ENCODE results near the gene QSOX2. TPM values are rescaled to one million over a fixed set of nuclear protein-coding genes. Genes with fewer than 3 reads are reported as not detected.

QSOX2 gene
- polyA plus RNA-seq, 4 donors = 1.4 to 11.0 (median 4.3) TPM

- H3K4me1 ChIP-seq (ENCODE audit: control insufficient read depth in 3 of 3, insufficient read depth in 2 of 3, low read depth in 1 of 3, low read length in 2 of 3) = no peaks in the 10 kb centered on the region
- no peak for FAIRE-seq
- DNase-seq = no peak
- 77 to 85% (median 78%) methylated on average over 18 of the region's 18 CpGs for WGBS, 3 donors
- no peak overlapping the region for H3K4me3 ChIP-seq (ENCODE audit: low read depth in 1 of 3, low read length in 3 of 3)
- H3K9me3 ChIP-seq (ENCODE audit: control insufficient read depth in 2 of 2, insufficient read depth in 1 of 2, low read depth in 1 of 2, low read length in 1 of 2) = no peaks in the 10 kb centered on the region
- peaks cover 0 to 53% (median 1%) of the 10 kb centered on the region in 3 donors for H3K36me3 ChIP-seq (ENCODE audit: control insufficient read depth in 3 of 3, insufficient read depth in 2 of 3, low read depth in 1 of 3, low read length in 3 of 3)
- no peak overlapping the region for H3K27ac ChIP-seq (ENCODE audit: low read depth in 1 of 3, low read length in 2 of 3)
- no peaks in the 10 kb centered on the region for H3K27me3 ChIP-seq (ENCODE audit: control insufficient read depth in 3 of 3, insufficient read depth in 3 of 3, low read length in 3 of 3)
These were observed 17.3 kb downstream of the QSOX2 start for GRCh38 chr9:136228107-136228875.

- no peak for FAIRE-seq
- WGBS, 3 donors = 93% methylated on average over 30 of the region's 30 CpGs
- Histone ChIP-seq H3K27ac (ENCODE audit: low read depth in 1 of 3, low read length in 2 of 3) (no peak overlapping the region), H3K4me1 (ENCODE audit: control insufficient read depth in 3 of 3, insufficient read depth in 2 of 3, low read depth in 1 of 3, low read length in 2 of 3) (no peaks in the 10 kb centered on the region), H3K36me3 (ENCODE audit: control insufficient read depth in 3 of 3, insufficient read depth in 2 of 3, low read depth in 1 of 3, low read length in 3 of 3) (peaks cover 0 to 62% (median 1%) of the 10 kb centered on the region in 3 donors), H3K27me3 (ENCODE audit: control insufficient read depth in 3 of 3, insufficient read depth in 3 of 3, low read length in 3 of 3) (no peaks in the 10 kb centered on the region), H3K4me3 (ENCODE audit: low read depth in 1 of 3, low read length in 3 of 3) (no peak overlapping the region), H3K9me3 (ENCODE audit: control insufficient read depth in 2 of 2, insufficient read depth in 1 of 2, low read depth in 1 of 2, low read length in 1 of 2) (no peaks in the 10 kb centered on the region)
- DNase-seq = no peak
These were observed 18.8 kb downstream of the QSOX2 start for GRCh38 chr9:136226680-136227407.

GRCh38 chr9:136225748-136226679 lies 19.6 kb downstream of the QSOX2 start:
- no peak for FAIRE-seq

GRCh38 chr9:136225366-136225747 lies 20.3 kb downstream of the QSOX2 start:
- no peak for DNase-seq
- FAIRE-seq = no peak
- Histone ChIP-seq H3K4me3 (ENCODE audit: low read depth in 1 of 3, low read length in 3 of 3) (no peak overlapping the region), H3K9me3 (ENCODE audit: control insufficient read depth in 2 of 2, insufficient read depth in 1 of 2, low read depth in 1 of 2, low read length in 1 of 2) (no peaks in the 10 kb centered on the region), H3K4me1 (ENCODE audit: control insufficient read depth in 3 of 3, insufficient read depth in 2 of 3, low read depth in 1 of 3, low read length in 2 of 3) (no peaks in the 10 kb centered on the region), H3K27me3 (ENCODE audit: control insufficient read depth in 3 of 3, insufficient read depth in 3 of 3, low read length in 3 of 3) (no peaks in the 10 kb centered on the region), H3K36me3 (ENCODE audit: control insufficient read depth in 3 of 3, insufficient read depth in 2 of 3, low read depth in 1 of 3, low read length in 3 of 3) (peaks cover 0 to 65% (median 1%) of the 10 kb centered on the region in 3 donors), H3K27ac (ENCODE audit: low read depth in 1 of 3, low read length in 2 of 3) (peak overlapping the region in 1 of 3 donors; percentile 70)
- WGBS, 3 donors = 84 to 92% (median 85%) methylated on average over 19 of the region's 19 CpGs

More at GRCh38 chr9:136225748-136226679, 19.6 kb downstream of the QSOX2 start:
- Histone ChIP-seq H3K4me3 (ENCODE audit: low read depth in 1 of 3, low read length in 3 of 3) (no peak overlapping the region), H3K36me3 (ENCODE audit: control insufficient read depth in 3 of 3, insufficient read depth in 2 of 3, low read depth in 1 of 3, low read length in 3 of 3) (peaks cover 0 to 63% (median 1%) of the 10 kb centered on the region in 3 donors), H3K4me1 (ENCODE audit: control insufficient read depth in 3 of 3, insufficient read depth in 2 of 3, low read depth in 1 of 3, low read length in 2 of 3) (no peaks in the 10 kb centered on the region), H3K9me3 (ENCODE audit: control insufficient read depth in 2 of 2, insufficient read depth in 1 of 2, low read depth in 1 of 2, low read length in 1 of 2) (no peaks in the 10 kb centered on the region), H3K27me3 (ENCODE audit: control insufficient read depth in 3 of 3, insufficient read depth in 3 of 3, low read length in 3 of 3) (no peaks in the 10 kb centered on the region), H3K27ac (ENCODE audit: low read depth in 1 of 3, low read length in 2 of 3) (peak overlapping the region in 1 of 3 donors; percentile 70)
- peak; percentile 66 to 70 for DNase-seq
- 75 to 76% (median 76%) methylated on average over 29 to 30 of the region's 30 CpGs for WGBS, 3 donors

- DNase-seq (no peak), FAIRE-seq (no peak)
- Histone ChIP-seq H3K36me3 (ENCODE audit: control insufficient read depth in 3 of 3, insufficient read depth in 2 of 3, low read depth in 1 of 3, low read length in 3 of 3) (peaks cover 0 to 73% (median 1%) of the 10 kb centered on the region in 3 donors), H3K27me3 (ENCODE audit: control insufficient read depth in 3 of 3, insufficient read depth in 3 of 3, low read length in 3 of 3) (no peaks in the 10 kb centered on the region), H3K4me1 (ENCODE audit: control insufficient read depth in 3 of 3, insufficient read depth in 2 of 3, low read depth in 1 of 3, low read length in 2 of 3) (no peaks in the 10 kb centered on the region), H3K9me3 (ENCODE audit: control insufficient read depth in 2 of 2, insufficient read depth in 1 of 2, low read depth in 1 of 2, low read length in 1 of 2) (no peaks in the 10 kb centered on the region), H3K4me3 (ENCODE audit: low read depth in 1 of 3, low read length in 3 of 3) (no peak overlapping the region), H3K27ac (ENCODE audit: low read depth in 1 of 3, low read length in 2 of 3) (peak overlapping the region in 1 of 3 donors; percentile 11)
- WGBS, 3 donors = 90 to 96% (median 96%) methylated on average over 30 of the region's 30 CpGs
These were observed 21.6 kb downstream of the QSOX2 start for GRCh38 chr9:136223871-136224640.

GRCh38 chr9:136222906-136223285 lies 22.7 kb downstream of the QSOX2 start:
- Histone ChIP-seq H3K4me1 (ENCODE audit: control insufficient read depth in 3 of 3, insufficient read depth in 2 of 3, low read depth in 1 of 3, low read length in 2 of 3) (no peaks in the 10 kb centered on the region), H3K27me3 (ENCODE audit: control insufficient read depth in 3 of 3, insufficient read depth in 3 of 3, low read length in 3 of 3) (no peaks in the 10 kb centered on the region), H3K9me3 (ENCODE audit: control insufficient read depth in 2 of 2, insufficient read depth in 1 of 2, low read depth in 1 of 2, low read length in 1 of 2) (no peaks in the 10 kb centered on the region), H3K27ac (ENCODE audit: low read depth in 1 of 3, low read length in 2 of 3) (no peak overlapping the region), H3K36me3 (ENCODE audit: control insufficient read depth in 3 of 3, insufficient read depth in 2 of 3, low read depth in 1 of 3, low read length in 3 of 3) (peaks cover 1 to 80% (median 6%) of the 10 kb centered on the region in 3 donors), H3K4me3 (ENCODE audit: low read depth in 1 of 3, low read length in 3 of 3) (no peak overlapping the region)
- WGBS, 3 donors = 93 to 95% (median 94%) methylated on average over 13 of the region's 13 CpGs
- no peak for DNase-seq
- FAIRE-seq = no peak

- H3K4me1 ChIP-seq (ENCODE audit: control insufficient read depth in 3 of 3, insufficient read depth in 2 of 3, low read depth in 1 of 3, low read length in 2 of 3) = no peaks in the 10 kb centered on the region
- FAIRE-seq (no peak), DNase-seq (no peak)
- 94 to 95% (median 94%) methylated on average over 38 of the region's 38 CpGs for WGBS, 3 donors
- no peak overlapping the region for H3K27ac ChIP-seq (ENCODE audit: low read depth in 1 of 3, low read length in 2 of 3)
- H3K4me3 ChIP-seq (ENCODE audit: low read depth in 1 of 3, low read length in 3 of 3) = no peak overlapping the region
- H3K27me3 ChIP-seq (ENCODE audit: control insufficient read depth in 3 of 3, insufficient read depth in 3 of 3, low read length in 3 of 3) = no peaks in the 10 kb centered on the region
- peaks cover 1 to 83% (median 6%) of the 10 kb centered on the region in 3 donors for H3K36me3 ChIP-seq (ENCODE audit: control insufficient read depth in 3 of 3, insufficient read depth in 2 of 3, low read depth in 1 of 3, low read length in 3 of 3)
- no peaks in the 10 kb centered on the region for H3K9me3 ChIP-seq (ENCODE audit: control insufficient read depth in 2 of 2, insufficient read depth in 1 of 2, low read depth in 1 of 2, low read length in 1 of 2)
These were observed 23.3 kb downstream of the QSOX2 start for GRCh38 chr9:136222166-136222905.

Data from small intestine (tissue), 7 donors.